Progenitor cell of endocrine pancreas (in vitro differentiated cells): ENCODE results near the gene SAMD15. TPM values are rescaled to one million over a fixed set of nuclear protein-coding genes. Genes with fewer than 3 reads are reported as not detected.

Experiments used
- DNase-seq: peaks from one replicate; pipeline ENCODE4 v3.0.0; 2021; ENCODE audit warnings: low spot score; ENCODE audit not compliant: unreplicated experiment
- H3K27ac Mint-ChIP-seq: 2 replicates; pipeline ENCODE4 v1.8.0; 2021; ENCODE audit warnings: mild to moderate bottlenecking, moderate library complexity, mixed read lengths
- H3K27me3 Mint-ChIP-seq: 2 replicates; pipeline ENCODE4 v1.8.0; 2021; ENCODE audit warnings: mixed read lengths
- H3K36me3 Mint-ChIP-seq: 2 replicates; pipeline ENCODE4 v1.8.0; 2022; ENCODE audit warnings: mixed read lengths; ENCODE audit not compliant: insufficient read depth
- H3K4me1 Mint-ChIP-seq: 2 replicates; pipeline ENCODE4 v1.8.0; 2021; ENCODE audit warnings: low read depth, mixed read lengths
- H3K4me3 Mint-ChIP-seq: 2 replicates; pipeline ENCODE4 v1.8.0; 2021; ENCODE audit warnings: low read depth, mild to moderate bottlenecking, moderate library complexity, mixed read lengths
- H3K9me3 Mint-ChIP-seq: 2 replicates; pipeline ENCODE4 v1.8.0; 2021; ENCODE audit warnings: low read depth, mixed read lengths
- total RNA-seq: library from RNA; stranded (reverse); gene quantifications from 2 replicates; pipeline ENCODE4 v1.2.1, GENCODE V29; 2021
- TF ChIP-seq, protein P1 (sequence below): fragments of 200-600 bp; sonication (generic); IDR thresholded peaks from one replicate; pipeline ENCODE4 v1.5.0; 2021; ENCODE audit warnings: antibody characterized with exemption, mild to moderate bottlenecking; ENCODE audit not compliant: unreplicated experiment

SAMD15 gene
- total RNA-seq, 1 donor from 2014 or later, result 10.7 TPM

DNA sequence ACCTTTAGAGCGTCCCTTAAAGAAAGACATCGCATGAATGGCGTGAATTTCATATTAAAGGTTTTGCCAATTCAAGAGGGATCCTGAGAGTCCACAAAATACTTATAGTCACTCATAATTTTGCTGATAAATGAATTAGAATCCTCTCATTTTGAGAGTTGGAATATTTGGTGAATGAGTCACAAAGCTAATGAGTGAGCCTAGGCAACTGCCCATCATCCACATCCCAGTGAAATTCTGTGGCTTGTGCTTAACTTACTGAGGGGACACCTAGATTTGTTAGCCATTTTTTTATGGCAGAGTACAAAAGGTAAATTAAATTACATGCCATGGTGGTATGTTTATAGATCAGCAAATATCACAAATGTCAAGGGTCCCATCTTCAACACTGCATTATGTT, 58.9 kb downstream of the SAMD15 start:
- Mint-ChIP-seq H3K4me3 (no peak overlapping the region), H3K9me3 (no peaks in the 10 kb centered on the region), H3K27ac (no peak overlapping the region), H3K4me1 (no peaks in the 10 kb centered on the region), H3K27me3 (no peaks in the 10 kb centered on the region), H3K36me3 (peaks cover 18% of the 10 kb centered on the region)
- no peak for DNase-seq
- TF ChIP-seq, protein P1, sequence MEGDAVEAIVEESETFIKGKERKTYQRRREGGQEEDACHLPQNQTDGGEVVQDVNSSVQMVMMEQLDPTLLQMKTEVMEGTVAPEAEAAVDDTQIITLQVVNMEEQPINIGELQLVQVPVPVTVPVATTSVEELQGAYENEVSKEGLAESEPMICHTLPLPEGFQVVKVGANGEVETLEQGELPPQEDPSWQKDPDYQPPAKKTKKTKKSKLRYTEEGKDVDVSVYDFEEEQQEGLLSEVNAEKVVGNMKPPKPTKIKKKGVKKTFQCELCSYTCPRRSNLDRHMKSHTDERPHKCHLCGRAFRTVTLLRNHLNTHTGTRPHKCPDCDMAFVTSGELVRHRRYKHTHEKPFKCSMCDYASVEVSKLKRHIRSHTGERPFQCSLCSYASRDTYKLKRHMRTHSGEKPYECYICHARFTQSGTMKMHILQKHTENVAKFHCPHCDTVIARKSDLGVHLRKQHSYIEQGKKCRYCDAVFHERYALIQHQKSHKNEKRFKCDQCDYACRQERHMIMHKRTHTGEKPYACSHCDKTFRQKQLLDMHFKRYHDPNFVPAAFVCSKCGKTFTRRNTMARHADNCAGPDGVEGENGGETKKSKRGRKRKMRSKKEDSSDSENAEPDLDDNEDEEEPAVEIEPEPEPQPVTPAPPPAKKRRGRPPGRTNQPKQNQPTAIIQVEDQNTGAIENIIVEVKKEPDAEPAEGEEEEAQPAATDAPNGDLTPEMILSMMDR, result no peak

DNA sequence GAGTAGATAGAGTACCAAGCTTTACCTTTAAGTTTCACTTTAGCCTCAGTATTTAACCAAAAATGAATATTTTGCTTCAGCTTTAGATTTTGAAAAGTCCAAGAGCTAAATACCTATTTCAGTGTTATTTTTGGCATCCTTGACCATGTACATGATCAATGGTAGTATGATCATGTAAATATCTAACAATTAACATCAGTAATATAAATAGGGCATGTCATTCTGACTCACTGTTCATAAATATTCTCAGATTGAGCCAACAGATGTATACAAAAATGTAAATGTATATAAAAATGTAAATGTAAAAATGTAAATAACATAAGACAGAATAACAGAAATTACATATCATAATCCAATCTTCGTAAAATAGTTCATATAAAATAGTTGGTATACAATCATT, 61.4 kb downstream of the SAMD15 start:
- no peak overlapping the region for H3K4me3 Mint-ChIP-seq
- H3K4me1 Mint-ChIP-seq, result no peaks in the 10 kb centered on the region
- TF ChIP-seq, protein P1, result no peak
- H3K27me3 Mint-ChIP-seq, result no peaks in the 10 kb centered on the region
- peaks cover 25% of the 10 kb centered on the region for H3K36me3 Mint-ChIP-seq
- no peak for DNase-seq
- H3K9me3 Mint-ChIP-seq, result no peaks in the 10 kb centered on the region
- H3K27ac Mint-ChIP-seq, result no peak overlapping the region

DNA sequence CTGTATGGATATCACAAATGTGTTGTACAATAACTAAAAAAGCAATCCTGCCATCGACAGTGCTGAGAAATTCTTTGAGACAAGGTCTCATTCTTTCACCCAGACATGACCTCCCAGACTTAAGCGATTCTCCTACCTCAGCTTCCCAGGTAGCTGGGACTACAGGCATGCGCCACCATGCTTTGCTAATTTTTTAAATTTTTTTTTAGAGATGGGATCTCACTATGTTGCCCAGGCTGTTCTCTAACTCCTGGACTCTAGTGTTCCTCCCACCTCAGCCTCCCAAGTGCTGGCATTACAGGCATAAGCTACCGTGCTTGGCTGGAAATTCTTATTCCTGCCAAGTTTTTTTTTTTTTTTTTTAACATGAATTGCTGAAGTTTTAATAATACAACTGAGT, 62.7 kb downstream of the SAMD15 start:
- no peaks in the 10 kb centered on the region for H3K27me3 Mint-ChIP-seq
- H3K4me3 Mint-ChIP-seq, result no peak overlapping the region
- no peaks in the 10 kb centered on the region for H3K4me1 Mint-ChIP-seq
- no peak for DNase-seq
- H3K36me3 Mint-ChIP-seq, result peaks cover 24% of the 10 kb centered on the region
- TF ChIP-seq, protein P1, result no peak
- H3K9me3 Mint-ChIP-seq, result no peaks in the 10 kb centered on the region
- H3K27ac Mint-ChIP-seq, result no peak overlapping the region

Other genes starting within 250 kb of the SAMD15 start
- gene ZDHHC22, start 235.6 kb upstream of the SAMD15 start, total RNA-seq, result 0.13 and 0.14 TPM in 2 replicates
- gene TMEM63C, start 195.6 kb upstream of the SAMD15 start, total RNA-seq, result 1.6 and 1.8 TPM in 2 replicates
- not detected in 2 replicates for gene NGB, start 106.2 kb upstream of the SAMD15 start, total RNA-seq
- 65.5 and 66.9 TPM in 2 replicates for gene POMT2, start 56.5 kb upstream of the SAMD15 start, total RNA-seq
- 29.0 and 31.2 TPM in 2 replicates for gene GSTZ1, start 56.3 kb upstream of the SAMD15 start, total RNA-seq
- 18.4 and 18.7 TPM in 2 replicates for gene TMED8, start 285 bp upstream of the SAMD15 start, total RNA-seq
- gene NOXRED1, start 46.1 kb downstream of the SAMD15 start, total RNA-seq, result 1.2 and 1.8 TPM in 2 replicates
- 30.7 and 33.7 TPM in 2 replicates for gene VIPAS39, start 80.2 kb downstream of the SAMD15 start, total RNA-seq
- gene AHSA1, start 80.7 kb downstream of the SAMD15 start, total RNA-seq, result 160 and 179 TPM in 2 replicates
- gene ISM2, start 121.4 kb downstream of the SAMD15 start, total RNA-seq, result 0.42 TPM in 1 of 2 replicates, not detected in the other
- 53.6 and 54.2 TPM in 2 replicates for gene SPTLC2, start 239.3 kb downstream of the SAMD15 start, total RNA-seq